ENCODE data around the gene CUX1. TPM values are rescaled to one million over a fixed set of nuclear protein-coding genes. Genes with fewer than 3 reads are reported as not detected.

Gene CUX1
- total and polyA plus RNA-seq, 2 of the 13 experiments (the other 11 are each of a cell fraction or from before 2014, with no cell fraction given), result 13.7 to 14.9 TPM

- TSS peak; percentile 99 for BruUV-seq (replicated peaks)
- ChIA-PET POLR2A (interaction anchor here (0.7 to 2.5 kb wide), 18 partner anchors 11 to 250 kb away, joined by 3 to 59 read pairs (median 6); partner anchors contain the start of gene CUX1), CTCF (ENCODE audit: low intra/inter-chr PET ratio, low total read pairs) (no interaction called here)
- peaks cover 39% of the 10 kb centered on the region for H3K4me1 ChIP-seq (ENCODE audit: insufficient read depth, low read length)
- H3K79me2 ChIP-seq (ENCODE audit: insufficient read depth, low read length), result peaks cover 5% of the 10 kb centered on the region
- H3K27ac ChIP-seq (ENCODE audit: extremely low read length, insufficient read depth, low read length), result peak overlapping the region; percentile 88
- FAIRE-seq (no peak), DNase-seq (ENCODE audit: low spot score) (peak; percentile 10), ATAC-seq (peak; percentile 26)
- WGBS (ENCODE audit: low lambda C conversion rate), result 34% methylated on average over 10 of the region's 10 CpGs
- peak overlapping the region in 2 of 3 experiments; percentile 28 to 50; a peak in 5 of 6 replicates for H3K4me3 ChIP-seq (replicated peaks in 1 of 3; ENCODE audit: insufficient read depth in 1 of 3, low read depth in 2 of 3, low read length in 3 of 3)
- peak overlapping the region; percentile 72 for H3K9ac ChIP-seq (ENCODE audit: insufficient read depth, low read depth, low read length)
- peaks cover 10% of the 10 kb centered on the region in 2 experiments; a peak in 4 of 5 replicates for H3K36me3 ChIP-seq (replicated peaks in 1 of 2; ENCODE audit: control insufficient read depth in 1 of 2, insufficient read depth in 2 of 2, low read length in 2 of 2)
- H3K4me2 ChIP-seq (ENCODE audit: low read depth, low read length), result peak overlapping the region; percentile 74
- H2AFZ ChIP-seq (ENCODE audit: low read length), result no peak overlapping the region
- in situ Hi-C loops (cut with HindIII; ENCODE audit: extremely low pct_ligation_motif_present, low pct_unique_long_range_greater_than_20kb), result no loop called here
- intact Hi-C loops (cut with micrococcal nuclease; ENCODE audit: unreplicated experiment), result no loop called here
- no peaks in the 10 kb centered on the region for H3K9me3 ChIP-seq (ENCODE audit: low read length)
- no peaks in the 10 kb centered on the region for H4K20me1 ChIP-seq (ENCODE audit: insufficient read depth, low read length)
- H3K27me3 ChIP-seq (ENCODE audit: control insufficient read depth in 1 of 2, insufficient read depth in 2 of 2, low read length in 2 of 2), result no peaks in the 10 kb centered on the region
- no peak for TF ChIP-seq NFYB (CRISPR knock-in tag; IDR thresholded peaks at IDR 0.05)
- TF ChIP-seq KLF12 (CRISPR knock-in tag; IDR thresholded peaks at IDR 0.05; ENCODE audit: borderline replicate concordance), result no peak
- no peak for TF ChIP-seq AKAP8 (CRISPR knock-in tag; IDR thresholded peaks at IDR 0.05)
- TF ChIP-seq EP300 (IDR thresholded peaks at IDR 0.05; ENCODE audit: low read depth in 2 of 2, low read length in 2 of 2), result no peak
- TF ChIP-seq EP300 (CRISPR knock-in tag; IDR thresholded peaks at IDR 0.05; ENCODE audit: borderline replicate concordance), result no peak
- TF ChIP-seq TEF (CRISPR knock-in tag; IDR thresholded peaks at IDR 0.05), result no peak
- TF ChIP-seq CCDC6 (CRISPR knock-in tag; IDR thresholded peaks at IDR 0.05), result no peak
- TF ChIP-seq ZNF44 (CRISPR knock-in tag; IDR thresholded peaks at IDR 0.05), result no peak
- TF ChIP-seq NR2F6 (IDR thresholded peaks at IDR 0.05), result no peak
- TF ChIP-seq NR2F6 (CRISPR knock-in tag; IDR thresholded peaks at IDR 0.05), result no peak
- no peak for TF ChIP-seq ZXDC (CRISPR knock-in tag; IDR thresholded peaks at IDR 0.05)
- TF ChIP-seq NFKBIZ (CRISPR knock-in tag; IDR thresholded peaks at IDR 0.05), result no peak
- no peak for TF ChIP-seq TGIF2 (CRISPR knock-in tag; IDR thresholded peaks at IDR 0.05)
- 0 out of 2 replicates have a peak, but pooled peaks have one; percentile 37 for TF ChIP-seq JUND (CRISPR knock-in tag; IDR thresholded peaks at IDR 0.05)
- TF ChIP-seq PATZ1 (CRISPR knock-in tag; IDR thresholded peaks at IDR 0.05), result no peak
- no peak for TF ChIP-seq PHF5A (CRISPR knock-in tag; IDR thresholded peaks at IDR 0.05; ENCODE audit: low read depth, unreplicated experiment)
- TF ChIP-seq ZNF747 (CRISPR knock-in tag; IDR thresholded peaks at IDR 0.05; ENCODE audit: borderline replicate concordance), result 0 out of 2 replicates have a peak, but pooled peaks have one; percentile 21
- no peak for TF ChIP-seq ZNF549 (CRISPR knock-in tag; IDR thresholded peaks at IDR 0.05)
These were observed 206.8 kb downstream of the CUX1 start for GRCh38 chr7:102024005-102024768.
